Lower leg skin (tissue), 4 donors: ENCODE measurements around the gene WSCD2. TPM values are rescaled to one million over a fixed set of nuclear protein-coding genes. Genes with fewer than 3 reads are reported as not detected.

ENCODE experiments used
- DNase-seq, 2 donors: peaks; one replicate each; pipeline ENCODE4 v3.0.0-alpha.2; 2019; ENCODE audit warnings: low spot score in 2 of 2
- H3K4me3 ChIP-seq: fragments of 200-600 bp; sonication (generic); 2 replicates; pipeline ENCODE4 v1.5.1; 2017; ENCODE audit warnings: mild to moderate bottlenecking, low read depth; ENCODE audit not compliant: poor library complexity, severe bottlenecking
- CTCF ChIP-seq, 3 donors: fragments of 450-650 bp; IDR thresholded peaks; one replicate each; pipeline ENCODE4 v1.5.1; 2016; ENCODE audit warnings: antibody characterized with exemption in 3 of 3, mild to moderate bottlenecking in 3 of 3, moderate library complexity in 2 of 3
- POLR2A ChIP-seq, 2 donors: fragments of 450-650 bp; IDR thresholded peaks; one replicate each; pipeline ENCODE4 v1.6.1; 2016 to 2017; ENCODE audit warnings: antibody characterized with exemption in 2 of 2, mild to moderate bottlenecking in 1 of 2, moderate library complexity in 1 of 2
- WGBS, 2 donors: methylation state at CpG; one replicate each; pipeline ENCODE4 v1.1.5; 2018; 5-methylcytosine and 5-hydroxymethylcytosine counted together
- intact Hi-C: fragments of 100-400 bp; cut with DNase I; formaldehyde crosslinking; loops from one replicate; pipeline ENCODE4 v1.15.0; 2023; ENCODE audit warnings: low total_unique reads
- total RNA-seq, 4 donors: library from RNA; depleted of rRNA; stranded (reverse); fragments of >200 nt; gene quantifications; one replicate each; pipeline ENCODE4 v1.1.0, GENCODE V29; 2016

WSCD2 gene
- total RNA-seq, 4 donors from 2014 or later: 0.15 to 0.63 (median 0.47) TPM

GRCh38 chr12:108131035-108131434 lies 1.9 kb downstream of the WSCD2 start:
- intact Hi-C loops: no loop called here
- WGBS, 2 donors: 73% methylated on average over 3 of the region's 3 CpGs
- no peak for DNase-seq
- H3K4me3 ChIP-seq: no peak overlapping the region
- TF ChIP-seq CTCF (IDR thresholded peaks at IDR 0.05) (no peak), POLR2A (IDR thresholded peaks at IDR 0.05) (no peak)

- 43 to 52% methylated on average over 6 of the region's 6 CpGs for WGBS, 2 donors
- DNase-seq: no peak
- H3K4me3 ChIP-seq: no peak overlapping the region
- intact Hi-C loops: no loop called here
- TF ChIP-seq POLR2A (IDR thresholded peaks at IDR 0.05) (no peak), CTCF (IDR thresholded peaks at IDR 0.05) (no peak)
Observed at GRCh38 chr12:108131657-108132126, 2.6 kb downstream of the WSCD2 start.

DNA sequence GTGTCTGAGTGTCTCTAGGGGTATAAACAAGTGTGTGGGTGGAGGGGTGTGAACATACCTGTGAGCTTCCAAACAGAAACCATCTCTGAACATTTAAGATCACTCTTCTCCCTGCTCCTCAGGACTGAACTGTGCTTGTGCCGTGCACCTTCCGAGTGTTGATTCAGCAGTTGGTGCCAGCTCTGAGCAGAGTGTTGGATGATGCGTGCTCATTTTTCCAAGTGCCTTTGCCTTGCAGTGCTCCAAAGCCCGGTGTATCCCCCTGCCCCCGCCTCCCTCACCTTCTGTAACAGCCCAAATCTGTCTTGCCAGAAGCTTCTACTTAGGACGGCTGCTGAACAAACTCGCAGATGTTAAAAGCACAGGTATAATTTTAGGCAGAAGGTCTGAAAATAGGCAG lies 4.4 kb downstream of the WSCD2 start:
- H3K4me3 ChIP-seq: no peak overlapping the region
- intact Hi-C loops: no loop called here
- TF ChIP-seq POLR2A (IDR thresholded peaks at IDR 0.05) (no peak), CTCF (IDR thresholded peaks at IDR 0.05) (no peak)
- DNase-seq: no peak
- WGBS, 2 donors: 23 to 49% methylated on average over 7 of the region's 7 CpGs

- no peak for DNase-seq
- 89 to 95% methylated on average over 5 of the region's 5 CpGs for WGBS, 2 donors
- TF ChIP-seq CTCF (IDR thresholded peaks at IDR 0.05) (no peak), POLR2A (IDR thresholded peaks at IDR 0.05) (no peak)
- H3K4me3 ChIP-seq: no peak overlapping the region
- intact Hi-C loops: no loop called here
Observed at GRCh38 chr12:108134744-108135143, 5.7 kb downstream of the WSCD2 start.

GRCh38 chr12:108135627-108136026 lies 6.5 kb downstream of the WSCD2 start:
- H3K4me3 ChIP-seq: no peak overlapping the region
- DNase-seq: no peak
- WGBS, 2 donors: 89 to 95% methylated on average over 1 of the region's 1 CpG
- TF ChIP-seq POLR2A (IDR thresholded peaks at IDR 0.05): no peak
- no peak for TF ChIP-seq CTCF (IDR thresholded peaks at IDR 0.05)
- intact Hi-C loops: no loop called here

- TF ChIP-seq POLR2A (IDR thresholded peaks at IDR 0.05) (no peak), CTCF (IDR thresholded peaks at IDR 0.05) (no peak)
- H3K4me3 ChIP-seq: no peak overlapping the region
- intact Hi-C loops: no loop called here
- DNase-seq: no peak
- WGBS, 2 donors: 81 to 83% methylated on average over 6 of the region's 6 CpGs
Observed at GRCh38 chr12:108136697-108137096, 7.6 kb downstream of the WSCD2 start.
